ENCODE results near the gene DNAJC16.
"Not testable (repeated sequence)": the region's sequence is repeated elsewhere in the genome, so short reads cannot be mapped to it uniquely, and the experiment has no call there.

The DNAJC16 gene

DNA sequence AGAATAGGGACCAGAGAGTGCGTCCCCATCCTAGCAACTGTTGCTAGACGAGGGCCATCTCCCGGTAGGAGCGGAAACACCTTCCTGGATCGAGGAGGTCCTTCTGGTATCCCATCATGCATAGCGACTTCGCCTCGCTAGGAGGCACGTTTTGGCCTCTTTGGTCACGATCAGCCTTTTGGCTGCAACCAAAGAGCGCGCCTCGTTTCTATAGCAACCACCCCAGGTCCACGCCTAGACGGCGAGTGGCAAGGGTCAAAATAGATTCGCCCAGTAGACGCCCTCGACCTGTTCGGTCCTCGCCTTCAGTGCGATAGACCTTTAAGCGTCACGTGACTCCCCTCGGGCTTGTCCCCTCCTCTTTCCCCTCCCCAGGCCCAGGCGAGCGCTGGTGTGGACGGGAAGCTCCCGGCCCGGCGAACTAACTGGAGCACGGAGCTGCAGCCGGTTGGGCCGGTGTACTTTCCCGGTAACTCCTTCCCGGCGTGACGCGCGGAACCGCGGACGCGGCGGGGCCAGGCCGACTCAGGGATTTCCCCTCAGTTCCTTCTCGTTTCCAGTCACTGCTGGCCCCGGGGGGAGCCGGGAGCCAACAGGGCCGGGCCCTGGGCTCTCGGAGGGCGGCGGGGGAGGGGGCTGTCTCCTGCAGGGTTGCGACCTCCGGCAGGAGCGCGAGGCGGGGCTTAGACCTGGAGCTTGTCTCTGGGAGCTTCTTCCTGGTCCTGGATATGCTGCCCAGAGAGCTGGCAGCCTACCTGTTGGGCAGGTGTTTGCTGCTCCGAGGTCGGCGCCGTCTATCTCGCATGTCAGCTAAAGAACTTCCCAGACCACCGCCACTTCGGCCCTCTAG lies at the start of gene DNAJC16:
TSS of gene DNAJC16 (plus strand) at position 359 of the 850 bp plus-strand sequence. CDS start 2,258 bp downstream, outside the sequence.
- peak; percentile 100 for DNase-seq (ENCODE audit: low read depth, low spot score)

DNA sequence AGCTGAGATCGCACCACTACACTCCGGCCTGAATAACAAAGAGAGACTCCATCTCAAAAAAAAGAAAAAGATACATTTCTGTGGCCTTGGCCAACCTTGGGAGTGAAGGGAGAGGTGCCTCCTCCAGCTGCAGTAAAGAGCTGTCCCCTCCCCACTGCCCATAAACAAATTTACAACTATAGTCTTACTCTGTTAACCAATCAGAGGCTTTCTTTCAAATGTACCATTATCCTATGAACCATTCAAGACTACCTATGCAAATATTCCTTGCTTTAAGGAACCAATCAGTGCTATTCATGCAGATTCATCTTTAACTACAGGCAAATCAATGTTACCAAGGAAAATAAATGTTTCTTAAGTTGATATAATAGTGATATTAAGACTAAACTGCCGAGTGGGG lies 49.7 kb upstream of the DNAJC16 start:
- DNase-seq (ENCODE audit: low read depth, low spot score): no peak

DNA sequence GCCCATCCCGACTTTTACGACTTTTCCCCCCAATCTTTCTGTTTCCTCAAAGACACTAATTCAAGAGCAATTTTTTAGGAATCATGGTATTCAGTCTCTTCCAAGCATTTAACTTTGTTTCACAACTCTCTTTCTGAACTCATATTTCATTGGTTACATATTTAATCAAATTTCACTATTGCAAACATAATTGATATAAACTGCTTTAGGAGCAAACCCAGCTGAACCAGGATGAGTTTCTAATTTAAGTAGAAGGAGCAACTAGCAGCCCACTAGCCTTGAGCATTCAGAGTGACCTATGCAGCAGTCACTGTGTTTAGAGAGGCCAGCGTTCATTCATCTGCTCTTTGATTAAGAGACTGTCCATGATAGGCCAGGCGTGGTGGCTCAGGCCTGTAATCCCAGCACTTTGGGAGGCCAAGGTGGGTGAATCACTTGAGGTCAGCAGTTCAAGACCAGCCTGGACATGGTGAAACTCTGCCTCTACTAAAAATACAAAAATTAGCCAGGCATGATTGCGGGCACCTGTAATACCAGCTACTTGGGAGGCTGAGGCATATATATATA lies 48.9 kb upstream of the DNAJC16 start:
- no peak for DNase-seq (ENCODE audit: low read depth, low spot score)

DNA sequence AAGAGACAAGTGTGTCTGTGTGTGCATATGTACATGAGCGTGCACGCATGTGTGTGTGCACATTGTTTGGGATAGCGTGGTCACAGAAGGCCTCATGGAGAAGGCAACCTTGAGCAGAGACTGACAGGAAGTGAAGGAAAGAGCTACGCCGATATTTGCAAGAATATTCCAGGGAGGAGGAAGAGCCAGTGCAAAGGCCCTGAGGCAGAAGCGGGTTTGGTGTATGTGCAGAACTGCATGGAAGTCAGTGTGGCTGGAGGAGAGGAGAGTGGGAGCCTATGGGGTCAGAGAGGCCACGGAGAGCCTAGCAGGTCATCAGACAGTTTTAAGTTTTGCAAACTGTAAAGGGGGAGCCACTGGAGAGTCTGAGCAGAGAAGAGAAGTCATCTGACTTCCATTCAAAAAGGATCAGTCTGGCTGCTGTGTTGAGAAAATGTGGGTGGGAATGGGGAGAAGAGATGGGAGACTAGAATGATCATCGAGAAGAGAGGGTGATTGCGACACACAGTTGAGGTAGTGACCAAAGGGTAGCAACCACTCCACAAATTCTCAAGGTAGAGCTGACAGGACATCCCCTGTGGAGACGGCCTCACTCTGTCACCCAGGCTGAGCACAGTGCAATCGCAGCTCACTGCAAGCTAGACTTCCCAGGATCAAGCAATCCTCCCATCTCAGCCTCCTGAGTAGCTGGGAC lies 46.8 kb upstream of the DNAJC16 start:
- DNase-seq (ENCODE audit: low read depth, low spot score): no peak

DNA sequence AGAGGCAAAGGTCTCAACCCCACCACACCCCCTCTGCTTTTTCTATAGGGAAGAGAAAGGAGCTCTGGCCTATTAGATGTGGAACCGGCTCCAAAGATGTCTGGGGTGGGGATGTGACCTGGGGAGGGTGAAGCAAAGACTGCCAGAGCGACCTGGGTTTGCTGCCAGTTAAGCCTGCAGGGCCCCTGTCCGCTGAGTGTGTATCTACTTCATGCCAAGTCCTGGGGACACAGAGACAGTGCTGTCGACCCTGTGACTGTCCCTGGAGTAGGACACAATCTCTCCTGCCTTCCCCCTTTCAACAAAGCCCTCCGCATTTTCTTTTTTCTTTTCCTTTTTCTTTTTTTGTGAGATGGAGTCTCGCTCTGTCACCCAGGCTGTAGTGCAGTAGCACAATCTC lies 44.2 kb upstream of the DNAJC16 start:
- DNase-seq (ENCODE audit: low read depth, low spot score): not testable (repeated sequence)

DNA sequence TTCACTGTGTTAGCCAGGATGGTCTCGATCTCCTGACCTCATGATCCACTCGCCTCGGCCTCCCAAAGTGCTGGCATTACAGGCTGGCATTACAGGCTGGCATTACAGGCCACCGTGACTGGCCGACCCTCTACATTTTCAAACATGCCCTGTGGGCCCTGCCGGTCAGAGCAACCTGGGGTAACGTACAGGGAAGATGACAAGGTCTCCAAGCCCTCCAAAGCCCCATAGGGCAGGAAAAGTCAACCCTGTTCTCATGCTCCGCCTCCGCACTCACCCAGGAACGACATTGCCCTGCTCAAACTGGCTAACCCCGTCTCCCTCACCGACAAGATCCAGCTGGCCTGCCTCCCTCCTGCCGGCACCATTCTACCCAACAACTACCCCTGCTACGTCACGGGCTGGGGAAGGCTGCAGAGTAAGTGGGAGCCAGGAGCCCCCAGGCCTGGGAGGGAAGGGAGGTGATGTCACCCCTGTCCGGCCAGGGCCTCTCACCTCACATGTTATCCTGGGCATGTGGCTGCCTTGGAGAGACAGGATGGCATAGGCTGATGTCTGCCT lies 43.6 kb upstream of the DNAJC16 start:
- DNase-seq (ENCODE audit: low read depth, low spot score): not testable (repeated sequence)

DNA sequence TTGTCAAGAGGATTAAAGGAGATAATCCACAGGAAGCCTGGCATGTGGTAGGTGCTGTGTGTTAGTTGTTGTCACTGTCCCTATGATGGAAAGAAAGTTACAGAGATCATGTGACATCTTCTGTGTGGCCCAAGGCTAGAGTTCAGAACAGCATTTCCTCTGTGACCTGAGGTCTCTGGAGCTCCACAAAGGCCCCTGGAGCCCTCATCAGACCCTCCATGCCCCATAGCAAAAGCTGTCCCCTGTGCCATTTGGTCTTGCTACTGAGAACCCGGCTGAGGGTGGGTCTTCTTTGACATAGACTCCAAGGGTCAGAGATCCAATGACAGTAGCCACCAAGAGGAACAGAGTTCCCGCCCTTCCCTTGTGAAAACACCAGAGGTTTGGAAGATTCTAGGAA lies 42.7 kb upstream of the DNAJC16 start:
- DNase-seq (ENCODE audit: low read depth, low spot score): no peak

DNA sequence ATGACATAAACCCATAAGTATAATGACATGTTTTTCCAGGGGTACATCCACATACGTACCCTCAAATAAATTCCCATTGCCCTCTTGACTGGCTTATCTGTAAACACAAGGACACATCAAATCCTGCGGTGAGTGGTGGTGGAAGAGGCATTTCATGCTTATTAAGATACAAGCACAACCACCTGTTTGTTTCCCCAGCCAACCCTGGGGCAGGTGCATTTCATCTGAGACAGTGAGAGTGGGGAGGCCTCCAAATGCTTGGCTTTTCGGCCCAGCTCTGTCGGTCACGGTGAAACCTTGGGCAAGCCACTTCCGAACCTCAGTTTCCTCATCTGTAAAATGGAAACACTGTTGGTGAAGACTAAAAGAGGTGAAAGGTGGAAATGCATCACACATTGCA lies 42.2 kb upstream of the DNAJC16 start:
- DNase-seq (ENCODE audit: low read depth, low spot score): not testable (repeated sequence)

DNA sequence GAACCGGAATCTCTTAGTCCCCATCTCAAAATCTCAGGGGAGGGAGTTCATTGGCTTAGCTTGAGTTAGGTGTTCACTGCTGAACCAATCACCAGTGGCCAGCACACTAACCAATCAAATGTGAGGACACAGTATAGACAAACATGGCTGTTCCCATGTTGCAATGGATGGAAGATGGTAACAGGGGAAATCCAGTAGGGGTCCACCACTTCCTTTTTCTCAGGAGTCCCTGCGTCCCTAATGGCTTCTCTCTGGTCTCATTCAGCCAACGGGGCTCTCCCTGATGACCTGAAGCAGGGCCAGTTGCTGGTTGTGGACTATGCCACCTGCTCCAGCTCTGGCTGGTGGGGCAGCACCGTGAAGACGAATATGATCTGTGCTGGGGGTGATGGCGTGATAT lies 41.0 kb upstream of the DNAJC16 start:
- no peak for DNase-seq (ENCODE audit: low read depth, low spot score)

DNA sequence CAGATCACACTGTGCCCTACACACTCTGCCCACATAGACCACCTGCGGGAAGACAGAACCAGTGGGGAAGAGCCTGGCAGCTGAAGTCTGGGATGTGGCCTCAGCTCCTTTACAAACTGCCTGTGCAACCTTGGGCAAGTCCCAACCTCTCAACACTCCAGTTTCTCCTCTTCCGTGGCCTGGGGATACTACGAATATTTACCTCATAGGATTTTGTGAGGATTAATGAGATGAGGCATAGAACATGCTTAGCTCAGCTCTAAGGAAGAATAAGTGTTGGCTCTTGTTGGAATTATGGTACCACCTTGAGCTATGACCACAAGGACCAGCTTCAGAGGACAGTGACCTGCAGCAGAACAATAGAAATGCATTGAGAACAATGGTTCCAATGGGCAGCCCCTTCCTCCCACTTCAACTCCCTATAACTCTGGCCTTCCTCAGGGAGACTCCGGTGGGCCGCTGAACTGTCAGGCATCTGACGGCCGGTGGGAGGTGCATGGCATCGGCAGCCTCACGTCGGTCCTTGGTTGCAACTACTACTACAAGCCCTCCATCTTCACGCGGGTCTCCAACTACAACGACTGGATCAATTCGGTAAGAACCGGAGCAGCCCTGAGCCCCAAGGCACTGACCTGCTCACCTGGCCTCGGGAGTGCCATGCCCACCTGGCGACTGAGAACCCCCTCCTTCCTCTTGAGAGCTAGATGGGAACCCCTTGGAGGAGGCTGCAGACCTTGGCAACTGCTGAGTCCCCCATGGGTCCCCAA lies 39.6 kb upstream of the DNAJC16 start:
- not testable (repeated sequence) for DNase-seq (ENCODE audit: low read depth, low spot score)

DNA sequence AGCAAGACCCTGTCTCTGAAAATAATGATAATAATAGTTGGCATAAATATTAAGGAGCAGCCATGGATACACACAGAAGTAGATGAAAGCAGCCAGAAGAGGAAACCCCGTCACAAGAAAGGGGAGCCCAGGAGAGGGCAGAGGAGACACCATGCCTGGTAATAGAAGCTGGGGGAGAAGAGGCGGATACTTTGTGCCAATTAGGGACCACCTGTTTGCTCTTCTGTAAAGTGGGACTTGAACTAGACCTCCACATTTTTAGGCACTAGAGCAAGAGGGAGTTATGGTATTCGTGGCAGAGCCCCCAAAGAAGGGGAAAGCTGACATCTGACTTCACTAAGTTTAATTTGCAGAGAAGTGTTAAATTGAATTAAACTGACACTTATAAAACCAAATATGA lies 38.3 kb upstream of the DNAJC16 start:
- no peak for DNase-seq (ENCODE audit: low read depth, low spot score)

DNA sequence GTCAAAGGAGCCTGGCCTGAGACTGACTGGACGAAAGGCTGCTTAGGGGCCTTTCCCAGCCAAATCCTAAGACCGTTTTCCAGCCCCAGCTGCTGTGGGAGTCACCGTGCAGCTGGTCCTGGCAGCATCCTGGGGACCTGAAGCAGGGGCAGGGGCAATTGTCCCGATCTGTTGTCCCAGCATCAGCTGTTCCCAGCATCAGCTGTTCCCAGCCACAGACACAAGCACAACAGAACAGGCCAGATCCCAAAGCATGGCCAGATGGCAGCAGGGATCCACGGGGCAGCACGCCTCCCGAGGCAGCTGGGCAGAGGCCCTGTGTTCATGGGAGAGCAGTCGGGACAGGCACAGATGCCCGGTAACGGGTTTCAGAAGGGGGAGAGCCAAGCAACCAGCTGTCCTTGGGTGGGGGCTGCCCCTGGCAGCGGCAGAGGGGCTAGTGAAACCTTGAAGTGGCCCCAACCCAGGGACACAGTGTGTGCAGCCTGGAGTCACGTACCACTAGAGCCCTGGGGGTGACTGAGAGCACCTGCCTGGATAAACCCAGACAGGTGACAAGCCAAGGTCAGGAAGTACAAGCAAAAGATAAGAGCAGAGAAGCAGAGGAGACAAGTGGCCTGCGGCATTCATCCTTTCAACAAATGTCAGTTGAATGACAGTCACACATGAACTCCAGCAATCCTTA lies 37.5 kb upstream of the DNAJC16 start:
- no peak for DNase-seq (ENCODE audit: low read depth, low spot score)

DNA sequence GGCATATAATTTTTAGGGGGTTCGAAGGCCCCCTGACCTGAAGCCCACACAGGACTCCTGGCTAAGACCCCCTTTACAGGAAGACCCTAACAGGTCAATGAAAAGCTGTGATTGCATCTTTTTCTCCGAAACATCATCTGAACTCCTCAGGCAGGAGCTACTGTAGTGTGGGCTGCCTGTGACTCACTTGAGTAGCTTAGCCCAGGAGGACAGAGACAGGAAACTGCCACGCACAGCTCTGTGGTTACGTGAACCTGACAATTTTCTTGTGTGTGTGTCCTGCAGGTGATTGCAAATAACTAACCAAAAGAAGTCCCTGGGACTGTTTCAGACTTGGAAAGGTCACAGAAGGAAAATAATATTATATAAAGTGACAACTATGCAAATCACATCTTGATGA lies 35.6 kb upstream of the DNAJC16 start:
- peak; percentile 10 for DNase-seq (ENCODE audit: low read depth, low spot score)

DNA sequence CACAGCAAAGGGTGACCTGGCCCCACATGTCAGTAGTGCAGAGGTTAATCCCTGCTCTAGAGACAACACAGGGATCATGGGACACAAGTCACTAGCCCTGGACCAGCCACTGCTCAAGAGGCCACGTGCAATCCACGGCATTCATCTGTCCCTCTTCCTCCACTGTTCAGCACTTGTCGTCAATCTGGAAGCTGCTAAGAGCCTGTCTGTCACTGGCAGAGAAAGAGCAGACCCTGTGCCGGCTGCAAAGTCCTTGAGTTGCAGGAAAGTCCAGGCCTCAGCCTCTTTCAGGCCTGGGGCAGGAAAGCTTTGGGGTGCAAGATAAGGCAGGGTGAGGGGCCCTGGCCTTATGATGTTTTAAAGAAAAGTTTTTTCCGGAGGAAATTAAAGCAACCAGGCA lies 34.1 kb upstream of the DNAJC16 start:
- DNase-seq (ENCODE audit: low read depth, low spot score): no peak

DNA sequence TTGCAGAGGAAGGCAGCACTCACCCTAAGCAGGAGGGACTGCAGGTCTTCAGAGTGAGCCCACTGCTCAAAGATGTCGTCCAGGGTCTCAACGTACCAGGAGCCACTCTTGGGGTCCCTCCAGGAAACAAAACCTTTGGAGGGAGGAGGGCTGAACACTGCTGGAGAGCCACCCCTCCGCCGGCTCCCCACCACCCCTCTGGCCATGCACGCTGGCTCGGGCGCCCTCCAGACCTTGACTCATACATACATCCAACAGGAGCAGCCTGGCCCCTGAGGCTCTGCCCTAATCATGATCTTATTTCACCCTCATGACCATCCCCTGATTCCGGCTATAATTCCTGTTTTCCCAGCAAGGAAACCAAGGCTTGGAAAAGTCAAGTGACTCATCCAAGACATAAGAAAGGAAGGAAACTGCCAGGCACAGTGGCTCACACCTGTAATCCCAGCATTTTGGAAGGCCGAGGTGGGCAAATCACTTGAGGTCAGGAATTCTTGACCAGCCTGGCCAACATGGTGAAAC lies 32.7 kb upstream of the DNAJC16 start:
- DNase-seq (ENCODE audit: low read depth, low spot score): no peak

DNA sequence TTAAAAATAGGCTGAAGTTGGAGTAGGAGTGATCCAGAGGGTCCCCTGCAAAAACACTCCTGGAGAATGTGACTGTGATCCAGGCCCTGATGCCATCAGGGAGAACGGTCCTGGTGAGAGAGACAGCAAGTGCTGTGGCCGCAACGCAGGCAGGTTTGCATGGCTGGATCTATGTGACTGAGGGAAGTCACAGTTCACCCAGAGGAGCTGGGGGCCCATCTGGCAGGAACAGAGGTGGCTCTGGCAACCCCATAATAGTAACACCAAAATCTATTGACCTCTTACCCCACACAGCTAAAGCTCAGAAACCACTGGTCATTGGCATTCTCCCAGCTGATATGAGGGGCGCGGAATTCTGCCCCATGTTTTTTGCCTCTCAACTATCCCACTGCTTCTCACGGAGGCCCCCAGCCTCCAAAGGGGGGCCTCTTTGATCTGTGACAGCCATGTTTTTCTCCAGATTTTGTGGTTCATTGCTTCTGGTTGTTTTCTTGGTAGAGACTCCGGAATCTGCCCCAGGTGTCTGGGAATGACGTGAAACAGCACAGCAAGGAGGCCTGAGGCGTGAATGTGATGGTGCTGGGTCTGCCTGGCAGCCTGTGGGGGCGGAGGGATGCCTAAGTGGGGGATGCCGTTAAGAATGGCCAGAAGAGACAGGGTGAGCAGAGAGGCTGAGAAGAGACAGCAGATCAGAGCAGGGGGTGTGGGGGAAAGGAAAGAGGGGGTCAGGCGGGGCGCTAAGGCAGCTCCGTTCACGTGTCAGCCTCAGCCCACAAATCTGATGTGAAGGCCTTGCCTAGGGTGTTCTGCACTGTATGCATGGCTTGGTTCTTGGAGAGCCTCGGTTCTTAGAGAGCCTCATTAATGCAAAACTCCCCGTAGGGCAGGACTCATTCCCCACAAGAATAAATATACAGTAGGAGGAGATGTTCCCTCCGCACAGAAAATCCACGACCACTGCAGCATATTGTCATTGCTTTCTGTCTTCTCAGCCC lies 26.2 kb upstream of the DNAJC16 start:
- no peak for DNase-seq (ENCODE audit: low read depth, low spot score)

DNA sequence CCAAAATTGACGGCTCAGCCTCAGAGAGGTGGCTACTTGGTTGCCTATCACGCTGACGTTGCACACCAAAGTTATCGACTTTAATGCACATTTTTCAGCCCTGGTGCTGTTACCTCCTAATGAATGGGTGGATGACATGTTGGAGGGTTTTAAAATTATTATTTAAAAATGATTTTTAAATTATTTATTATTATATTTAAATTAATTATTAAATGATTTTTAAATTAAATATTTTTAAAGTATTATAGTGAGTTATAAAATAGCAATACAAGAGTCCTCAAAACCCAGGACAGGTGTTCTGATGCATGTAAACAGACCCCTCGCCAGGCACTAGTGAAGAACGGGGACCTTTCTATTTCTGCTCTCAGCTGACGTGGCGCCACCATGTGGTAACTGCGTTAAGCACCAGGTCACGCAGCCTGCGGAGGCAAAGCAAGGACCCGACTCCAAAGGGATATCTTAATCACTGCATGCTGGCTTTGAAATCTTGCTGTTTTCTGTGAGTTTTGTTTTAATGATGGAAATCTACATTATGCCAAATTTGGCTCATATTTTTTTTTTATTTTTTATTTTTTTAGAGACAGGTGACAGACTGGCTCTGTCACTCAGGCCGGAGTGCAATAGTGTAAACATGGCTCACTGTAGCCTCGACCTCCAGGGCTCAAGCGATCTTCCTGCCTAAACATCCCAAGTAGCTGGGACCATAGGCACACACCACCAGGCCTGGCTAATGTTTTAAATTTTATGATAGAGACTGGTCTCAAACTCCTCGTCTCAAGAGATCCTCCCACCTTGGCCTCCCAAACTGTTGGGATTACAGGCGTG lies 25.2 kb upstream of the DNAJC16 start:
- peak; percentile 70 for DNase-seq (ENCODE audit: low read depth, low spot score)

DNA sequence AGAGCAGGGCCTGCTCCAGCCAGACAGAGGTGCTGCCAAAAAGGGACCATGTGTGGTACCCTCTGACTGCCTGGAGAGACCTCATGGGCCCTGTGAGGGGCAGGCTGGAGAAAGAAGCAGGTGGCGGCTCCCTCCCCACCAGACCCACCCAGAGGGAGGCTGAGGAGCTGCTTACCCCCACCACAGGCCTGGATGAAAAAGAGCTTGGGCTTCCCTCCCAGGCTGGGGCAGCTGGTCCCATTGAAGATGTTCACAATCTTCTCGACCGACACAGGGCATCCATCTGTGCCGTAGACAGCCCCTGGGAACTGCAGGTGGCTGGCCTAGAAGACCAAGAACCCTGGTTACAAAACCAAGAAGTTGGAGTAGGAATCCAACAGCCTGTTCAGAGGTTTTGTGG lies 22.2 kb upstream of the DNAJC16 start:
- DNase-seq (ENCODE audit: low read depth, low spot score): no peak

DNA sequence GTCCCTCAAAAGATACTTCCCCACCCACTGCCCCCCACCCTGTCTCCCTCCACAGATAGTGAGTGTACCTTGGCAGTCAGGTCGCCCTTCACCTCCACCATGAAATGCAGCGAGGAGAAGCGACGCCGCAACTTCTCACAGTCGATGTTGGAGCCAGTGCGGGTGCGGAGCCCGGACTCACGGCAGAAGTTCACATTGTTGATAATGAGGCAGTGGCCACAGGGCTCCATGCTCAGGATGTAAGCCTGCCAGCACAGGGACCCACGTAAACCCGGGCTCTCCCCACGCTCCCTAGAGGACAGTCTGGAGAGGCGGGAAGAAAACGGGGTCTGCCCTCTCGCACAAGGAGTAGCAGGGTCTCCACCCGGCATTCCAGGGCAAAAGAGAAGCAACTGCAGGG lies 19.8 kb upstream of the DNAJC16 start:
- no peak for DNase-seq (ENCODE audit: low read depth, low spot score)

Data from astrocyte of the hippocampus (primary cell).